Ovary (tissue), 9 donors: ENCODE results near the gene TNFRSF6B. TPM values are rescaled to one million over a fixed set of nuclear protein-coding genes. Genes with fewer than 3 reads are reported as not detected.
"Not testable (repeated sequence)": the region's sequence is repeated elsewhere in the genome, so short reads cannot be mapped to it uniquely, and the experiment has no call there.

ENCODE experiments used
- DNase-seq, 5 donors: peaks; one replicate each; pipeline ENCODE4 v3.0.0-alpha.2; 2019 to 2020
- H3K27ac ChIP-seq, 2 donors: fragments of 200-600 bp; one replicate each; pipeline versions ENCODE4 v1.5.1 to v1.8.0; 2019 to 2022
- H3K27me3 ChIP-seq: fragments of 200-600 bp; one replicate; pipeline ENCODE4 v1.8.0; 2022
- H3K36me3 ChIP-seq: fragments of 200-600 bp; sonication (generic); one replicate; pipeline ENCODE4 v1.5.1; 2019
- H3K4me1 ChIP-seq: one replicate; pipeline ENCODE4 v1.8.1; 2013; ENCODE audit warnings: mild to moderate bottlenecking, moderate library complexity; ENCODE audit not compliant: insufficient read depth
- H3K4me3 ChIP-seq: fragments of 200-600 bp; sonication (generic); one replicate; pipeline ENCODE4 v1.5.1; 2017
- H3K9me3 ChIP-seq, 2 donors: fragments of 200-600 bp in 1 of 2; sonication (generic) in 1 of 2; one replicate each; pipeline versions ENCODE4 v1.5.1 to v1.8.1; 2013 to 2019; ENCODE audit warnings: mild to moderate bottlenecking in 1 of 2, moderate library complexity in 1 of 2
- CTCF ChIP-seq, 3 donors: fragments of 450-650 bp in 2 of 3; fragments of 200-600 bp in 1 of 3; IDR thresholded peaks; one replicate each; pipeline versions ENCODE4 v1.5.1 to v1.8.0; 2016 to 2022; ENCODE audit warnings: antibody characterized with exemption in 3 of 3, mild to moderate bottlenecking in 1 of 3
- EP300 ChIP-seq: sonication (generic); formaldehyde crosslinking; IDR thresholded peaks from one replicate; pipeline ENCODE4 v1.6.1; 2017; ENCODE audit warnings: antibody characterized with exemption
- POLR2A ChIP-seq: fragments of 450-650 bp; IDR thresholded peaks from one replicate; pipeline ENCODE4 v1.6.1; 2017; ENCODE audit warnings: antibody characterized with exemption, mild to moderate bottlenecking, moderate library complexity
- WGBS, 3 donors: extraction: QIAGEN DNeasy Blood & Tissue Kit in 1 of 3; methylation state at CpG; one replicate each; pipeline versions ENCODE4 v1.1.5 to v1.1.7; 2013 to 2017; 5-methylcytosine and 5-hydroxymethylcytosine counted together
- intact Hi-C, 4 donors: fragments of 100-400 bp; cut with DNase I; formaldehyde crosslinking; loops; one replicate each; pipeline versions ENCODE4 v1.11.0 to v1.15.1; 2022 to 2023
- polyA plus RNA-seq, 2 donors: library from polyadenylated mRNA; stranded (reverse); fragments of 200-250 nt in 1 of 2; fragments of 350-450 nt in 1 of 2; fragmentation: Illumina TruSeq in 1 of 2; extraction: RNeasy Lipid Tissue Mini Kit (QIAGEN cat#74804) in 1 of 2; gene quantifications; one replicate each; pipeline ENCODE4 v1.2.3, GENCODE V29; 2013 to 2014
- total RNA-seq, 7 donors: library from RNA; depleted of rRNA in 2 of 7; stranded (reverse); fragments of >200 nt in 2 of 7; fragmentation: NEBNext Ultra II Directional in 3 of 7; extraction: Animal tissue kit (Norgen Biotek cat#: 25700) in 3 of 7; gene quantifications; one replicate each; pipeline versions ENCODE4 v1.1.0 to v1.2.4, GENCODE V29; 2016 to 2023
- donor health status: DM: no; HTN: no; CAD: no; lungs with moderate emphysema.
- donor health status: DM: no; HTN: no; CAD: no.
- donor health status: Bipolar disorder and iron deficiency.
- donor health status: DM: yes; HTN: yes; CAD: no.
- donor health status: DM: no; HTN: no; CAD: no.
- donor health status: DM: yes; HTN: yes; CAD: no.

Gene TNFRSF6B
- total and polyA plus RNA-seq, 9 donors, result 2.0 to 7.0 (median 4.2) TPM; not detected in 1

- WGBS, 3 donors, result 95 to 96% (median 96%) methylated on average over 5 of the region's 5 CpGs
- intact Hi-C loops, result no loop called here
- DNase-seq, result no peak
- Histone ChIP-seq H3K9me3 (peaks cover 0 to 3% of the 10 kb centered on the region in 2 donors), H3K36me3 (peaks cover 2% of the 10 kb centered on the region), H3K4me1 (no peaks in the 10 kb centered on the region), H3K4me3 (no peak overlapping the region), H3K27ac (no peak overlapping the region), H3K27me3 (no peaks in the 10 kb centered on the region)
- TF ChIP-seq POLR2A (no peak), CTCF (IDR thresholded peaks at IDR 0.05) (no peak), EP300 (no peak)
Observed at GRCh38 chr20:63714858-63715257, 18.4 kb downstream of the TNFRSF6B start.

- intact Hi-C loops, result no loop called here
- H3K9me3 ChIP-seq, result peaks cover 0 to 3% of the 10 kb centered on the region in 2 donors
- H3K36me3 ChIP-seq, result no peaks in the 10 kb centered on the region
- WGBS, 3 donors, result 98 to 99% (median 98%) methylated on average over 2 of the region's 2 CpGs
- no peak overlapping the region for H3K27ac ChIP-seq
- no peaks in the 10 kb centered on the region for H3K27me3 ChIP-seq
- no peaks in the 10 kb centered on the region for H3K4me1 ChIP-seq
- TF ChIP-seq CTCF (IDR thresholded peaks at IDR 0.05) (no peak), POLR2A (no peak), EP300 (no peak)
- H3K4me3 ChIP-seq, result no peak overlapping the region
- DNase-seq, result no peak
Observed at GRCh38 chr20:63718996-63719395, 22.5 kb downstream of the TNFRSF6B start.

- H3K27ac ChIP-seq, H3K36me3 ChIP-seq, H3K4me3 ChIP-seq, intact Hi-C loops, H3K4me1 ChIP-seq, H3K27me3 ChIP-seq, H3K9me3 ChIP-seq, DNase-seq: not testable (repeated sequence)
- 68 to 71% (median 68%) methylated on average over 2 of the region's 2 CpGs for WGBS, 3 donors
Observed at GRCh38 chr20:63722967-63723622, 26.6 kb downstream of the TNFRSF6B start.

GRCh38 chr20:63730189-63730733, 33.8 kb downstream of the TNFRSF6B start:
- H3K36me3 ChIP-seq, H3K4me1 ChIP-seq, H3K9me3 ChIP-seq, intact Hi-C loops, H3K27me3 ChIP-seq, H3K4me3 ChIP-seq, H3K27ac ChIP-seq: not testable (repeated sequence)
- 94 to 96% (median 94%) methylated on average over 18 of the region's 18 CpGs for WGBS, 3 donors
- DNase-seq, result peak in 1 of 5 donors; percentile 23

GRCh38 chr20:63731410-63731809, 35.0 kb downstream of the TNFRSF6B start:
- Histone ChIP-seq H3K36me3 (no peaks in the 10 kb centered on the region), H3K4me1 (no peaks in the 10 kb centered on the region), H3K27me3 (no peaks in the 10 kb centered on the region), H3K4me3 (no peak overlapping the region), H3K9me3 (no peaks in the 10 kb centered on the region), H3K27ac (no peak overlapping the region)
- intact Hi-C loops, result no loop called here
- DNase-seq, result no peak
- 65 to 84% (median 82%) methylated on average over 4 to 5 of the region's 5 CpGs for WGBS, 3 donors
- TF ChIP-seq EP300, result no peak
- TF ChIP-seq CTCF (IDR thresholded peaks at IDR 0.05), result no peak
- no peak for TF ChIP-seq POLR2A
